AG04450 (cell line): Measurements from ENCODE around the gene ANKRD62. TPM values are rescaled to one million over a fixed set of nuclear protein-coding genes. Genes with fewer than 3 reads are reported as not detected.

Source experiments
- CTCF ChIA-PET: fragments of 300-600, 350-600 bp; formaldehyde crosslinking; extraction: SDS; loops from one replicate; lab custom pipeline; 2022; ENCODE audit warnings: antibody characterized with exemption, inconsistent platforms; lab: Charles Lee
- POLR2A ChIA-PET: fragments of 350-600 bp; formaldehyde crosslinking; extraction: SDS; loops from one replicate; lab custom pipeline; 2021; ENCODE audit warnings: antibody characterized with exemption, inconsistent platforms; lab: Yijun Ruan, JAX
- DNase-seq: peaks from one replicate; pipeline ENCODE4 v3.0.0-alpha.2; 2011; ENCODE audit warnings: low read depth, low spot score
- H3K27ac ChIP-seq: one replicate; pipeline ENCODE4 v1.5.1; 2012; ENCODE audit warnings: low read depth, low read length, control low read depth
- H3K27me3 ChIP-seq: one replicate; pipeline ENCODE4 v1.6.0; 2012; ENCODE audit warnings: low read length; ENCODE audit not compliant: control insufficient read depth, insufficient read depth
- H3K4me3 ChIP-seq: 2 replicates; pipeline ENCODE4 v1.5.1; 2011; ENCODE audit warnings: mild to moderate bottlenecking, low read depth, low read length, control low read depth
- H3K9me3 ChIP-seq: 2 replicates; pipeline ENCODE4 v1.5.1; 2012; ENCODE audit warnings: low read length; ENCODE audit not compliant: control insufficient read depth, insufficient read depth
- polyA plus RNA-seq: library from polyadenylated mRNA; depleted of rRNA; stranded (reverse); fragments of >200 nt; gene quantifications from 2 replicates; pipeline ENCODE4 v1.2.3, GENCODE V29; 2011
- TF ChIP-seq, protein P1 (sequence below): IDR thresholded peaks from 2 replicates; pipeline ENCODE4 v1.5.1; 2011; ENCODE audit warnings: low read depth, low read length, control low read depth, inconsistent platforms

ANKRD62 gene
- polyA plus RNA-seq, 1 experiment: not detected

DNA sequence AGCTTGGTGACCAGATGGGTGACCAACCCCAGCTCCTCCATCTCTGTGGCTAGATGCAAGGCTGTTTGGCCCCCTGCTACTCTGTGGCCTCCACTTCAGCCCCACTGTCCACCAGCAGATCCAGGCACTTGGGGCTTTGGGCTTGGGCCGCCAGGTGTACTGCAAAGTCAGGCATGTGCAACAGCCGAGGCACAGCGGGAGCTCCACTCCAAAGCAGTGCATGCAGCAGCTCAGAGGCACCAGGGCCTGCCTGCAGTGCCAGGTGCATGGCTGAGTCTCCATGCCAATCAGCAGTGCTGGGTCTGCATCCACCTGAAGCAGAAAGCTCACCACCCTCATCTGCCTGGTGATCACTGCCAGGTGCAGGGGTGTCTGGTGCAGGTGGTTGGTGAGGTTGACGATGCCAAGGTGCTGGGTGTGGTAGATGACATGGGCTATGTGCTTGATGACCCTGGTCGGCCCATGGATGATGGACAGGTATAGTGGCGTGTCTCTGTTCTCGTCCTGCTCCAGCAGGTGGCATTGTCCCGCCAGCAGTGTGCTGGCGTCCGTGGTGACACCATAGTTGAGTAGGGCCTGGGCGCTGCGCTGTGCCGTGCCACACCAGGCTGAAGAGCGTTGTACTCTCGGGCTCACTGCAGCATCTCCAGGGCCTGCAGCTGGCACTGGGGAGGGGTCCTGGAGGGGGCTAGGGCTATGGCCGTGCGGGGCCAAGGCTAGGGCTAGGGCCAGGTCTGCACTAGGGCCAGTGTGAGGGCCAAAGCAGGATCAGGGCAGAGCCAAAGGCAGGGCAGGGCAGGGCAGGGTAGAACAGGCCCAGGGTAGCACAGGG, 1.0 kb upstream of the ANKRD62 start:
- Histone ChIP-seq H3K27me3 (no peaks in the 10 kb centered on the region), H3K27ac (no peak overlapping the region), H3K9me3 (peaks cover 12% of the 10 kb centered on the region; the same call in 1 of the 2 replicates), H3K4me3 (no peak overlapping the region)
- DNase-seq: no peak
- ChIA-PET CTCF (no interaction called here), POLR2A (no interaction called here)
- TF ChIP-seq, protein P1, sequence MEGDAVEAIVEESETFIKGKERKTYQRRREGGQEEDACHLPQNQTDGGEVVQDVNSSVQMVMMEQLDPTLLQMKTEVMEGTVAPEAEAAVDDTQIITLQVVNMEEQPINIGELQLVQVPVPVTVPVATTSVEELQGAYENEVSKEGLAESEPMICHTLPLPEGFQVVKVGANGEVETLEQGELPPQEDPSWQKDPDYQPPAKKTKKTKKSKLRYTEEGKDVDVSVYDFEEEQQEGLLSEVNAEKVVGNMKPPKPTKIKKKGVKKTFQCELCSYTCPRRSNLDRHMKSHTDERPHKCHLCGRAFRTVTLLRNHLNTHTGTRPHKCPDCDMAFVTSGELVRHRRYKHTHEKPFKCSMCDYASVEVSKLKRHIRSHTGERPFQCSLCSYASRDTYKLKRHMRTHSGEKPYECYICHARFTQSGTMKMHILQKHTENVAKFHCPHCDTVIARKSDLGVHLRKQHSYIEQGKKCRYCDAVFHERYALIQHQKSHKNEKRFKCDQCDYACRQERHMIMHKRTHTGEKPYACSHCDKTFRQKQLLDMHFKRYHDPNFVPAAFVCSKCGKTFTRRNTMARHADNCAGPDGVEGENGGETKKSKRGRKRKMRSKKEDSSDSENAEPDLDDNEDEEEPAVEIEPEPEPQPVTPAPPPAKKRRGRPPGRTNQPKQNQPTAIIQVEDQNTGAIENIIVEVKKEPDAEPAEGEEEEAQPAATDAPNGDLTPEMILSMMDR: no peak

GRCh38 chr18:12098374-12098773, 4.7 kb downstream of the ANKRD62 start:
- Histone ChIP-seq H3K27ac (no peak overlapping the region), H3K27me3 (peaks cover 7% of the 10 kb centered on the region), H3K9me3 (peaks cover 6% of the 10 kb centered on the region; the same call in 1 of the 2 replicates), H3K4me3 (no peak overlapping the region)
- POLR2A ChIA-PET: no interaction called here
- DNase-seq: no peak
- TF ChIP-seq, protein P1: no peak
- CTCF ChIA-PET: interaction anchor here (0.9 to 1.2 kb wide), 2 partner anchors 60 to 170 kb away, joined by 3 read pairs; no protein-coding TSS in a partner anchor

DNA sequence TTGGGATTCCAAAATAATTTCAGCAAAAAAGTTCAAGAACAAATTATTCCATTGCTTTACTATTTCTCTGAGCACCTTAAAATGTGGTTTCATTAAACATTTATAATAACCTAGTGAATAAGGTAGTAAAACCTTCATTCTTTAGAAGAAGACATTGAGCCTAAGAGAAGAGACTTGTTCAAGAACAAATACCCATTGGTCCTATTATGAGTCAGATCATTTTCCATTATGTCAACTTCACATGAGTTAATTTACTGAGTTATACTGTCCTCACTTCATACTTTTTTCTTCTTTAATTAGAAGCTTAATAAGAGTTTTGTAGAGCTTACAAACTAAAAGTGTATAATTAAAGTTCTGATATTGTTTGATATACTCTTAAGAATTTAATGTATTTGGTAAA, 5.5 kb downstream of the ANKRD62 start:
- ChIA-PET POLR2A (no interaction called here), CTCF (interaction anchor here (1.2 kb wide), 1 partner anchor 60 kb away, joined by 3 read pairs; no protein-coding TSS in a partner anchor)
- H3K27ac ChIP-seq: no peak overlapping the region

DNA sequence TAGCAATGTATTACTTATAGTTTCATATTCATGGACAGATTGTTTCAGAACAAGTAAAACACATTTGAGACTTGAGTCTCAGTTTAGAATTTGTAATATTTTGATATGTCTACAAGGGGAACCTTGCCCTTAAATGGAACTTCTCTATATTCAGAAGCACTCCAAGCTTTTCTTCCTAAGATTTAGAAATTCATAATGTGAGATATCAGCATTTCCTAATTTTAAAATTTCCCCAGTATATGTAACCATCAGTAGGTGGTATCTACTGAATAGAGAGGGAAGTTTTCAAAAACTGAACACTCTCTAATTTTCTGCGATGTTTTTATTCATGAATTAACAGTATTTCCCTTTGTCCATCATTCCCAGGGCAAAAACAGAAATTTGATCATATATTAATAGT, 7.6 kb downstream of the ANKRD62 start:
- ChIA-PET CTCF (no interaction called here), POLR2A (no interaction called here)
- TF ChIP-seq, protein P1: no peak

More for the DNA sequence above, 5.5 kb downstream of the ANKRD62 start:
- no peak for DNase-seq
- Histone ChIP-seq H3K4me3 (no peak overlapping the region), H3K27me3 (peaks cover 7% of the 10 kb centered on the region), H3K9me3 (no peaks in the 10 kb centered on the region)
- TF ChIP-seq, protein P1: no peak

More for the DNA sequence above, 7.6 kb downstream of the ANKRD62 start:
- no peak for DNase-seq
- Histone ChIP-seq H3K27ac (no peak overlapping the region), H3K9me3 (no peaks in the 10 kb centered on the region), H3K27me3 (peaks cover 13% of the 10 kb centered on the region), H3K4me3 (no peak overlapping the region)
